ENCODE data around the gene CAMSAP1.

CAMSAP1 gene

DNA sequence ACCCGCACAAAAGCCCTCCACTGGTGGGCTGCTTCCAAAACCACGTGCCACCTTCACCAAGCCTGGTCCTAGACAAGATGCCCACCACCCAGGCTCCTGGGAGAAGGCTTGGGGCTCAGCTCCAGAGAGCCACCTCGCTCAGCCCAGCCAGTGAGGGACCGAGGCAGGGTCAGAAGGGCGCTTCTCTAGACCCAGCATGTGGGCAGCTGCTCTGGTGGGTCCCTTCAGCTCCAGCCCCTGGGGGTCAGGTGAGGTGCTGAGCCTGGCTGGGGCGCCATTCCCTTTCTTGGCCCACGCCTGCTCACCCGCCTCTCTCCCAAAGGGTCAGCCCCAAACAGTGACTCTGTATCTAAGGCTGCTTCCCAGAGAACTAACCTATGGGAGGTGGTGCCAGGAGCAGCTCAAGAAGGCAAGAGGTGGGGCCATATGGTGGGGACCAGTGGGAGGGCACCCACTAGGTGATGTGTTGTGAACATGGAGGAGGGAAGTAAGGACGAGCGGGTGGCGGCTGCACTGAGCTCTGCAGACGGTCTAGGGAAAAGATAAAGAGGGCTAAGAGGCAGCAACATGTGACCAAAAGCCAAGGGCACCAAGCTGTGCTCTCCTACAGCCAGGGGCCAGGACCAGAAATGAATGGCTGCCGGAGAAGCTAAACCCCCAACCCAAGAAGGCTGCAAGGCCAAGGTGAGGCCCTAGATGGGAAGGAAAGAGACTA is 79.3 kb downstream of the CAMSAP1 start:
- TF ChIP-seq, protein P1, sequence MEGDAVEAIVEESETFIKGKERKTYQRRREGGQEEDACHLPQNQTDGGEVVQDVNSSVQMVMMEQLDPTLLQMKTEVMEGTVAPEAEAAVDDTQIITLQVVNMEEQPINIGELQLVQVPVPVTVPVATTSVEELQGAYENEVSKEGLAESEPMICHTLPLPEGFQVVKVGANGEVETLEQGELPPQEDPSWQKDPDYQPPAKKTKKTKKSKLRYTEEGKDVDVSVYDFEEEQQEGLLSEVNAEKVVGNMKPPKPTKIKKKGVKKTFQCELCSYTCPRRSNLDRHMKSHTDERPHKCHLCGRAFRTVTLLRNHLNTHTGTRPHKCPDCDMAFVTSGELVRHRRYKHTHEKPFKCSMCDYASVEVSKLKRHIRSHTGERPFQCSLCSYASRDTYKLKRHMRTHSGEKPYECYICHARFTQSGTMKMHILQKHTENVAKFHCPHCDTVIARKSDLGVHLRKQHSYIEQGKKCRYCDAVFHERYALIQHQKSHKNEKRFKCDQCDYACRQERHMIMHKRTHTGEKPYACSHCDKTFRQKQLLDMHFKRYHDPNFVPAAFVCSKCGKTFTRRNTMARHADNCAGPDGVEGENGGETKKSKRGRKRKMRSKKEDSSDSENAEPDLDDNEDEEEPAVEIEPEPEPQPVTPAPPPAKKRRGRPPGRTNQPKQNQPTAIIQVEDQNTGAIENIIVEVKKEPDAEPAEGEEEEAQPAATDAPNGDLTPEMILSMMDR (conservative IDR thresholded peaks at IDR 0.05): no peak
- TF ChIP-seq ZFX (IDR thresholded peaks at IDR 0.05): no peak

DNA sequence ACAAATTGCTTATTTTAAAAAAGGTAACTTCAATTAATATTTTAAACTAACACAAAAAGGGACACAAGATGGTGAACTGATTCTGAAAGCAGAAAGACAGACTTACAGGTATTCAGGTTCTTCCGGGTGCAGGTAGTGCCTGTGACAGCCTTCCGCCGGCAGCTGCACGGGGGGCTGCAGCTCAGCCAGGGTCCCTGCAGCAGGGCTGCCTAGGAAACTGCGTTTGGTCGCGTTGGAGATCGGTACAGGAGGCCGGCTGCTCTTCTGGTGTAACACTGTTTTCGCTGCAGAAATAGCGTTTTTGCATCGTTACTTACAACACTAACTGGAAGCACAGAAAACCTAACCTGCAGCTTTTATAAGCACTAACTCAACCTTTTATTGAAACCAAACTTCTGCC is 80.0 kb downstream of the CAMSAP1 start:
- TF ChIP-seq, protein P1 (conservative IDR thresholded peaks at IDR 0.05): no peak
- TF ChIP-seq ZFX (IDR thresholded peaks at IDR 0.05): no peak
- H3K27ac ChIP-seq: no peak overlapping the region; the same call in 1 of the 2 replicates

More for the DNA sequence above, 79.3 kb downstream of the CAMSAP1 start:
- H3K27ac ChIP-seq: peak overlapping the region; percentile 0; the same call in 1 of the 2 replicates

DNA sequence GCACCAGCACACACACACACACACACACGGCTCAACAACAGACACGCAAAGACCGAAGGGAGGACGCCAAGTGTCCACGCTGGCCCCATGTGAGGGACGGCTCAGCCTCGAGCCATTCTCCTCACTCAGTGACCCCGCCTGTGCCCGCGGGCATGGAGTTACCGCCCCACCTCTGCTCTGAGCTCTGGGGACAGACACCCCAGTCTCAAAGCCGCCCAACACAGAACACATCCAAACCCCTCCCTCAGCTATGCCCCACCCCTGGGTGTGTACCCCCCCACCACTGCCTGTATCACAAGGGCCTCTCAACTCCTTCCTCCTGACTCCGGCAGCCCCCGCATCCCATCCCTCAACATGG is 81.2 kb downstream of the CAMSAP1 start:
- TF ChIP-seq, protein P1 (conservative IDR thresholded peaks at IDR 0.05): no peak
- no peak for TF ChIP-seq ZFX (IDR thresholded peaks at IDR 0.05)
- H3K27ac ChIP-seq: no peak overlapping the region

DNA sequence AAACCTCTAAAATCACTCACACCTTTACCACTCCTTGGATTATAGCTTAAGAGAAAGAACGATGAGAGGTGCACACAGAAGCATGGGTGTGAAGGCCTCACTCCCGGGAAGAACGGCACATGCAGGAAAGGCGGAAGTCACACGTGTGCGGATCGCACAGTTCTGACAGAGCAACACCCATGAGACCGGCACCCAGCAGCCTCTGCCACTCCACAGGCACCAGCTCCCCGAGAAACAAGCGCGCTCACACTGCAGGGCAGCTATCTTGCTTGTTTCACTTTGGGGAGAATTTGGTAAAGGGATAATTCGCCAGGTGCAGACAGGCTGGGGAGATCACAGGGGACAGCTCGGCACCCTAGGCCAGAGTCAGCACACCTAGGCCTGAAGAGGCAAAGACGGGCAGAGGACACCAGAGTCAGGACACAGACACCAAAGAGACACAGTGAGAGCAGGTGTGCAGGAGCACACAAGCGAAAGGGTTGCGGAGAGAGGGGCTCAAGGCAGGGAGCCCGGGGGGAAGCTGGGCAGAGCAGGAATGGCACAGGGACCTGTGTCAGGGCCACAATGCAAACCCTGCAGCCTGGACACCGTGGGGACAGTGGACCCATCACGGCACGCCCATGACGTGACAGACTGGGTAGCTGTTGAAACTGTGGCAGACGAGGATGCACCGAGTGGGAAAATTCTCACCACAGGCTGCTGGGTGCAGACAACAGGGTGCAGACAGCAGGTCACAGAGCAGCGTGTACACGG is 81.7 kb downstream of the CAMSAP1 start:
- no peak overlapping the region for H3K27ac ChIP-seq
- no peak for TF ChIP-seq ZFX (IDR thresholded peaks at IDR 0.05)
- TF ChIP-seq, protein P1 (conservative IDR thresholded peaks at IDR 0.05): no peak

DNA sequence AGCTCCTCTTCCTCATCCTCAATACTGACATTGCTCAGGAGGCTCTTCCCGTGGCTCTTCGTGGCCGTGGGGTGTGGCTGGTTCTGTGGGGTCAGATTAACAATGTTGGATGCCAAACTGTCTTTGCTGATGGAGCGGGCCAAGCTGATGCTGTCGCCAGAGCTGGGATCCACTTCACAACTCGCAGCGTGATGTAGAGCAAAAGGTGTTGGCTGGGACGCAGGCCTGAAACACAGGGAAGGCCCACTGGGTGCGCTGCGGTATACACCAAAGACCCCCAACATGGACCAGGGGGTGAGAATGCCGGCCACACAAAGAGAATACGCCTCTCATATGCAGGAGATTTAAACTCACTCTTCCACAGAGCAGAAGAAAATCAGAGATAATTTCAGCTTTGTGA is 84.3 kb downstream of the CAMSAP1 start:
- TF ChIP-seq ZFX (IDR thresholded peaks at IDR 0.05): no peak
- TF ChIP-seq, protein P1 (conservative IDR thresholded peaks at IDR 0.05): no peak
- no peak overlapping the region for H3K27ac ChIP-seq

DNA sequence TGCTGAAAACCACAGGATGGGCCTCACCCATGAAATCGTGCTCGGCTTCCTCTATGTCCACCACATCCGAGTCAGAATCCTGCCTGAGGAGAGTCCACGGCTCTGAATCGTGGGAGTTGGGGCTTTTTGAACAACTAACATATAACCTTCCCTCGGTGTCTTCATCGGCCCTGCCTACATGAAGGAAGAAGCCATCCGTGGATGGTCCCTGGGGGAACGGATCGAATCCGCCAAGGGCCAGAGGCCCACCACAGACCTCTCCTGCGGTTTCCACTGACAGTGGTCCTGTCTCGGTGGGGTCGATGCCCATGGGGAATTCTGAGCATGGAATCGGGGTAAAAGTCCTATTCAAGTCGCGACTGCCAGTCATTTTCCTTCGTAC is 85.0 kb downstream of the CAMSAP1 start:
- H3K27ac ChIP-seq: no peak overlapping the region
- no peak for TF ChIP-seq ZFX (IDR thresholded peaks at IDR 0.05)
- TF ChIP-seq, protein P1 (conservative IDR thresholded peaks at IDR 0.05): no peak

DNA sequence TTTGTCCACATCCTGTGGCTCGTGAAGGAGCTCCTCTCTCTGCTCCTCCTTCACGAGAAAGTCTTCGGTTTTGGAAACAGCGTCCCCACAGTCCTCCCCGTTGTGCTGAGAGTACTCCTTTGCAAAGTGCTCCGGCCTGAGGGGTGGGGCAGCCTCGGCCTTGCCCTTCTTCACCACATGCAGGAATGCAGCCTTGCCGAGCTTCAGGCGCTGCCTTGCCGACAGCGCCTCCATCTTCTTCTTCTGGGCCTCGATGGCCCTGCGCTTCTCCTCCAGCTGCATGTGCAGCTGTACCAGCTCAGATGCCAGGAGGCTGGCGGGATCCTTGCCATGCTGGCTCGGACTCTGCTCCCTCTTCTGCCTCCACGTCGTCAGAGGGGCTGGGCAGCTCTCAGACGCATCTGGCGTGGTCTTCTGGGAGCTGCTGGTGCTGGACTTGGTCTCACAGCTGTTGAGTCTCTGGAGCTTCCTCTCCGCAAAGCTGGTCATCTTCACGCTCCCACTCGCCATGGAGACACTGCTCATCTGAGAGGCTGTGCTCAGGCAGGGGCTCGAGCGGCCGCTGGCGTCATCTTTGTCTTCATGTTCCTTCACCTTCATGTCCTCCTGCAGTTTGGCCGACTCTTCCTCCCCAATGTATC is 85.5 kb downstream of the CAMSAP1 start:
- TF ChIP-seq, protein P1 (conservative IDR thresholded peaks at IDR 0.05): no peak
- no peak for TF ChIP-seq ZFX (IDR thresholded peaks at IDR 0.05)
- no peak overlapping the region for H3K27ac ChIP-seq

All from C4-2B (cell line).